ENCODE data around the gene UBE2E2. TPM values are rescaled to one million over a fixed set of nuclear protein-coding genes. Genes with fewer than 3 reads are reported as not detected.

The UBE2E2 gene
- total and polyA plus RNA-seq, 9 donors: 25.5 to 84.9 (median 38.5) TPM

DNA sequence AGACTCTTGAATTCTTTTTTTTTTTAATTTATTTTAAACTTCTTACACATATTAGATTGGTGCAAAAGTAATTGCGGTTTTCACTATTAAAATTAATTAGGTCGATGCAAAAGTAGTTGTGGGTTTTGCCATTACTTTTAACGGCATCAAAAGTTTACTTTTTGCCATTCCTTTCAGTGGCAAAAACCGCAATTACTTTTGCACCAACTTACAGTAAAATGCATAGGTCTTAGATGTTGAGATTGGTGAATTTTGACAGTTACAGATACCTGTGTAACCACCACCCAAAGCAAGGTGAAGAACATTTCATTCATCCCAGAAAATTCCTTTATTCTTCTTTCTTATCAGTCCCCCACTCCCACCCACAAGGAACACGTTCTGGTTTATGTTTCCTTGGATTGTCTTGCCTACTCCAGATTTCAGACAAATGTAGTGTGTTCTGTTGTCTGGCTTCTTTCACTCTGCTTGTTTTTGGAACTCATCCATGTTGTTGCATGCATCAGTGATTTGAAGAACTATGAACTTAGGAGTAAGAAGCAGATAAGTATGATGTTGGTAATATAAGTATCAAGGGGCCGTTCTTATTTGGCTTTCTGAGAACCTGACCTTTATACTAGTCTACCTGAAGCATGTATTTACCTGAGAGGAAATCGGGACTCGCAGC is 404.2 kb downstream of the UBE2E2 start:
- no peak for DNase-seq
- H3K4me1 ChIP-seq (ENCODE audit: insufficient read depth): no peaks in the 10 kb centered on the region
- WGBS, 3 donors: 45 to 49% (median 46%) methylated on average over 8 of the region's 8 CpGs
- no peak for TF ChIP-seq CTCF (IDR thresholded peaks at IDR 0.05)
- H3K9me3 ChIP-seq: no peaks in the 10 kb centered on the region
- H3K27me3 ChIP-seq: no peaks in the 10 kb centered on the region
- intact Hi-C loops (cut with DNase I): no loop called here
- H3K27ac ChIP-seq: no peak overlapping the region
- no peak overlapping the region for H3K4me3 ChIP-seq
- H3K36me3 ChIP-seq: no peaks in the 10 kb centered on the region

- no peaks in the 10 kb centered on the region for H3K27me3 ChIP-seq
- H3K36me3 ChIP-seq: no peaks in the 10 kb centered on the region
- no peaks in the 10 kb centered on the region for H3K9me3 ChIP-seq
- H3K4me1 ChIP-seq (ENCODE audit: insufficient read depth): no peaks in the 10 kb centered on the region
- H3K27ac ChIP-seq: no peak overlapping the region
- TF ChIP-seq CTCF (IDR thresholded peaks at IDR 0.05) (no peak), EP300 (IDR thresholded peaks at IDR 0.05) (no peak), POLR2A (IDR thresholded peaks at IDR 0.05) (no peak)
- WGBS, 3 donors: 97 to 98% (median 97%) methylated on average over 2 of the region's 2 CpGs
- DNase-seq: no peak
- no peak overlapping the region for H3K4me3 ChIP-seq
- intact Hi-C loops (cut with DNase I): no loop called here
These were observed 405.5 kb downstream of the UBE2E2 start for GRCh38 chr3:23608650-23609049.

DNA sequence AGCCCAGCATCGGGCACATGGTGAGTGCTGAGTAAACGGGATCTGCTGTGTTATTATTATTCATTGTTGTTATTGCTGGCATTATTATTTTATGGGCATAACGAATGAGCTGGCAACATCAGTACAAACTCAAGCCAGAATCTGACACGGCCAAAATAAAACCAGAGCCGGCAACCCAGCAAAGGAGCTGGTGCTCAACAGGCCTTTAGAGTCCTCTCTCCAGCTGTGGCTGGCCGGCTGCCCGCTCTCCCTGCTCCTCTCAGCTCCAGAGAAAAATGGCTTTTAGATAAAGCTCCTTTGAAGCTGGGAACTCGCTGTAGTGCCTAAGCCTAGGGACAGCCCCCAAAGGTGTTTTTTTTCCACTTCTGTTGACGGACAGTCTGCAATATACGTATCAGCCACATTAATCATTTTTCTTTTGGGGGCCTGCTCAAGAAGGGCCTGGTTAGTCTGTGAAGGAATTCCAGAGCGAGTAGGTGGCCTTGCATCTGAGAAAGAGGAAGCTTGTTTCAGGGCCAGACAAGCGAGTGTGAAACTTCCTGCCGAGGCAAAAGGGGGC is 408.7 kb downstream of the UBE2E2 start:
- H3K27ac ChIP-seq: no peak overlapping the region
- intact Hi-C loops (cut with DNase I): no loop called here
- no peaks in the 10 kb centered on the region for H3K9me3 ChIP-seq
- H3K4me3 ChIP-seq: no peak overlapping the region
- H3K36me3 ChIP-seq: no peaks in the 10 kb centered on the region
- no peak for TF ChIP-seq CTCF (IDR thresholded peaks at IDR 0.05)
- no peak for TF ChIP-seq EP300 (IDR thresholded peaks at IDR 0.05)
- no peak for TF ChIP-seq POLR2A (IDR thresholded peaks at IDR 0.05)
- whole genome bisulfite sequencing, 3 donors: 7 to 12% (median 11%) methylated on average over 13 of the region's 13 CpGs
- H3K4me1 ChIP-seq (ENCODE audit: insufficient read depth): no peaks in the 10 kb centered on the region
- no peaks in the 10 kb centered on the region for H3K27me3 ChIP-seq
- peak; percentile 65 to 86 (median 78) for DNase-seq

- Histone ChIP-seq H3K4me1 (ENCODE audit: insufficient read depth) (no peaks in the 10 kb centered on the region), H3K36me3 (no peaks in the 10 kb centered on the region), H3K9me3 (no peaks in the 10 kb centered on the region), H3K4me3 (no peak overlapping the region), H3K27me3 (no peaks in the 10 kb centered on the region), H3K27ac (no peak overlapping the region)
- intact Hi-C loops (cut with DNase I): no loop called here
- WGBS, 3 donors: 62 to 65% (median 65%) methylated on average over 15 of the region's 15 CpGs
- no peak for TF ChIP-seq EP300 (IDR thresholded peaks at IDR 0.05)
- no peak for TF ChIP-seq POLR2A (IDR thresholded peaks at IDR 0.05)
- no peak for TF ChIP-seq CTCF (IDR thresholded peaks at IDR 0.05)
- no peak for DNase-seq
These were observed 409.3 kb downstream of the UBE2E2 start for GRCh38 chr3:23612296-23612891.

All from ovary (tissue), 9 donors.